NCI-H510A (cell line): ENCODE measurements around the gene KY.
"Not testable (repeated sequence)": the region's sequence is repeated elsewhere in the genome, so short reads cannot be mapped to it uniquely, and the experiment has no call there.

Experiments
- DNase-seq: peaks from one replicate; lab custom pipeline; 2025; lab: John Stamatoyannopoulos, UW

The KY gene

GRCh38 chr3:134601539-134602439, 49.0 kb downstream of the KY start:
- DNase-seq: no peak

- DNase-seq: no peak
These were observed 49.9 kb downstream of the KY start for GRCh38 chr3:134600685-134601463.

- no peak for DNase-seq
These were observed 50.6 kb downstream of the KY start for GRCh38 chr3:134600206-134600605.

GRCh38 chr3:134598763-134599545, 51.9 kb downstream of the KY start:
- no peak for DNase-seq

- no peak for DNase-seq
These were observed 53.3 kb downstream of the KY start for GRCh38 chr3:134597390-134597970.

GRCh38 chr3:134594986-134595385, 55.8 kb downstream of the KY start:
- not testable (repeated sequence) for DNase-seq

- no peak for DNase-seq
These were observed 56.5 kb downstream of the KY start for GRCh38 chr3:134594331-134594741.

GRCh38 chr3:134592806-134593205, 58.0 kb downstream of the KY start:
- no peak for DNase-seq

- DNase-seq: no peak
These were observed 60.1 kb downstream of the KY start for GRCh38 chr3:134590766-134591165.

GRCh38 chr3:134579141-134579665, 71.6 kb downstream of the KY start:
- DNase-seq: no peak

GRCh38 chr3:134576831-134577230, 74.0 kb downstream of the KY start:
- DNase-seq: no peak

- no peak for DNase-seq
These were observed 74.4 kb downstream of the KY start for GRCh38 chr3:134576426-134576825.

- not testable (repeated sequence) for DNase-seq
These were observed 80.9 kb downstream of the KY start for GRCh38 chr3:134569899-134570298.

- no peak for DNase-seq
These were observed 82.0 kb downstream of the KY start for GRCh38 chr3:134568790-134569189.

- DNase-seq: no peak
These were observed 83.2 kb downstream of the KY start for GRCh38 chr3:134567605-134568004.

GRCh38 chr3:134564991-134565390, 85.8 kb downstream of the KY start:
- DNase-seq: no peak

- no peak for DNase-seq
These were observed 87.2 kb downstream of the KY start for GRCh38 chr3:134563601-134564000.

GRCh38 chr3:134562055-134562454, 88.8 kb downstream of the KY start:
- no peak for DNase-seq

- no peak for DNase-seq
These were observed 91.2 kb downstream of the KY start for GRCh38 chr3:134559591-134559990.
